ENCODE measurements around the gene KCNMB2. TPM values are rescaled to one million over a fixed set of nuclear protein-coding genes. Genes with fewer than 3 reads are reported as not detected.

KCNMB2 gene
- total RNA-seq = not detected

- POLR2A ChIA-PET = no interaction called here
- Mint-ChIP-seq H3K36me3 (ENCODE audit: low read depth) (no peaks in the 10 kb centered on the region), H3K27me3 (peaks cover 23% of the 10 kb centered on the region), H3K4me3 (no peak within 1 kb of the TSS), H3K9me3 (no peaks in the 10 kb centered on the region), H3K4me1 (no peaks in the 10 kb centered on the region), H3K27ac (no peak within 1 kb of the TSS)
- CTCF ChIA-PET = no interaction called here
- DNase-seq = no peak
Observed at GRCh38 chr3:178536211-178537079, at the start of gene KCNMB2. KCNMB2 (plus strand) TSS chr3:178536436.

- ChIA-PET POLR2A (no interaction called here), CTCF (no interaction called here)
- Mint-ChIP-seq H3K4me1 (no peaks in the 10 kb centered on the region), H3K27me3 (no peaks in the 10 kb centered on the region), H3K27ac (no peak overlapping the region), H3K4me3 (no peak overlapping the region), H3K9me3 (no peaks in the 10 kb centered on the region), H3K36me3 (ENCODE audit: low read depth) (no peaks in the 10 kb centered on the region)
- DNase-seq = no peak
Observed at GRCh38 chr3:178486903-178487302, 49.3 kb upstream of the KCNMB2 start.

GRCh38 chr3:178487752-178488151 is 48.5 kb upstream of the KCNMB2 start:
- CTCF ChIA-PET = no interaction called here
- no peaks in the 10 kb centered on the region for H3K4me1 Mint-ChIP-seq
- no peaks in the 10 kb centered on the region for H3K36me3 Mint-ChIP-seq (ENCODE audit: low read depth)
- DNase-seq = no peak
- POLR2A ChIA-PET = no interaction called here
- H3K27me3 Mint-ChIP-seq = no peaks in the 10 kb centered on the region
- no peak overlapping the region for H3K27ac Mint-ChIP-seq
- no peak overlapping the region for H3K4me3 Mint-ChIP-seq
- no peaks in the 10 kb centered on the region for H3K9me3 Mint-ChIP-seq

GRCh38 chr3:178491751-178492150 is 44.5 kb upstream of the KCNMB2 start:
- ChIA-PET CTCF (no interaction called here), POLR2A (no interaction called here)
- no peak overlapping the region for H3K27ac Mint-ChIP-seq
- H3K36me3 Mint-ChIP-seq (ENCODE audit: low read depth) = no peaks in the 10 kb centered on the region
- no peaks in the 10 kb centered on the region for H3K4me1 Mint-ChIP-seq
- no peak for DNase-seq
- peaks cover 2% of the 10 kb centered on the region for H3K9me3 Mint-ChIP-seq
- H3K4me3 Mint-ChIP-seq = no peak overlapping the region
- H3K27me3 Mint-ChIP-seq = no peaks in the 10 kb centered on the region

- Mint-ChIP-seq H3K4me3 (no peak overlapping the region), H3K27me3 (no peaks in the 10 kb centered on the region), H3K27ac (no peak overlapping the region), H3K36me3 (ENCODE audit: low read depth) (no peaks in the 10 kb centered on the region), H3K4me1 (no peaks in the 10 kb centered on the region), H3K9me3 (peaks cover 2% of the 10 kb centered on the region)
- ChIA-PET POLR2A (no interaction called here), CTCF (no interaction called here)
- no peak for DNase-seq
Observed at GRCh38 chr3:178492491-178492890, 43.7 kb upstream of the KCNMB2 start.

- CTCF ChIA-PET = no interaction called here
- no peaks in the 10 kb centered on the region for H3K27me3 Mint-ChIP-seq
- no peak overlapping the region for H3K4me3 Mint-ChIP-seq
- no peaks in the 10 kb centered on the region for H3K4me1 Mint-ChIP-seq
- DNase-seq = no peak
- H3K9me3 Mint-ChIP-seq = peaks cover 2% of the 10 kb centered on the region
- POLR2A ChIA-PET = no interaction called here
- no peak overlapping the region for H3K27ac Mint-ChIP-seq
- H3K36me3 Mint-ChIP-seq (ENCODE audit: low read depth) = no peaks in the 10 kb centered on the region
Observed at GRCh38 chr3:178494386-178494785, 41.9 kb upstream of the KCNMB2 start.

- POLR2A ChIA-PET = no interaction called here
Observed at GRCh38 chr3:178496911-178497310, 39.3 kb upstream of the KCNMB2 start.

GRCh38 chr3:178498871-178499270 is 37.4 kb upstream of the KCNMB2 start:
- CTCF ChIA-PET = no interaction called here
- no peak overlapping the region for H3K4me3 Mint-ChIP-seq
- no peaks in the 10 kb centered on the region for H3K27me3 Mint-ChIP-seq
- POLR2A ChIA-PET = no interaction called here
- no peaks in the 10 kb centered on the region for H3K36me3 Mint-ChIP-seq (ENCODE audit: low read depth)
- peaks cover 2% of the 10 kb centered on the region for H3K9me3 Mint-ChIP-seq
- H3K27ac Mint-ChIP-seq = no peak overlapping the region
- no peaks in the 10 kb centered on the region for H3K4me1 Mint-ChIP-seq
- DNase-seq = no peak

More at GRCh38 chr3:178496911-178497310, 39.3 kb upstream of the KCNMB2 start:
- Mint-ChIP-seq H3K27me3 (no peaks in the 10 kb centered on the region), H3K9me3 (peaks cover 2% of the 10 kb centered on the region), H3K4me3 (no peak overlapping the region), H3K4me1 (no peaks in the 10 kb centered on the region), H3K36me3 (ENCODE audit: low read depth) (no peaks in the 10 kb centered on the region), H3K27ac (no peak overlapping the region)
- CTCF ChIA-PET = no interaction called here
- no peak for DNase-seq

GRCh38 chr3:178500631-178501030 is 35.6 kb upstream of the KCNMB2 start:
- CTCF ChIA-PET = no interaction called here
- POLR2A ChIA-PET = no interaction called here
- no peak for DNase-seq
- H3K36me3 Mint-ChIP-seq (ENCODE audit: low read depth) = no peaks in the 10 kb centered on the region
- no peaks in the 10 kb centered on the region for H3K27me3 Mint-ChIP-seq
- H3K27ac Mint-ChIP-seq = no peak overlapping the region
- no peaks in the 10 kb centered on the region for H3K4me1 Mint-ChIP-seq
- H3K4me3 Mint-ChIP-seq = no peak overlapping the region
- H3K9me3 Mint-ChIP-seq = peaks cover 2% of the 10 kb centered on the region

GRCh38 chr3:178504128-178504527 is 32.1 kb upstream of the KCNMB2 start:
- POLR2A ChIA-PET = no interaction called here

GRCh38 chr3:178505832-178506231 is 30.4 kb upstream of the KCNMB2 start:
- Mint-ChIP-seq H3K4me3 (no peak overlapping the region), H3K27ac (no peak overlapping the region), H3K4me1 (no peaks in the 10 kb centered on the region), H3K9me3 (no peaks in the 10 kb centered on the region), H3K36me3 (ENCODE audit: low read depth) (no peaks in the 10 kb centered on the region), H3K27me3 (peaks cover 2% of the 10 kb centered on the region)
- DNase-seq = no peak
- CTCF ChIA-PET = no interaction called here
- POLR2A ChIA-PET = no interaction called here

More at GRCh38 chr3:178504128-178504527, 32.1 kb upstream of the KCNMB2 start:
- no peaks in the 10 kb centered on the region for H3K4me1 Mint-ChIP-seq
- no peak overlapping the region for H3K4me3 Mint-ChIP-seq
- no peaks in the 10 kb centered on the region for H3K9me3 Mint-ChIP-seq
- no peaks in the 10 kb centered on the region for H3K36me3 Mint-ChIP-seq (ENCODE audit: low read depth)
- H3K27me3 Mint-ChIP-seq = peaks cover 2% of the 10 kb centered on the region
- no peak overlapping the region for H3K27ac Mint-ChIP-seq
- CTCF ChIA-PET = no interaction called here
- no peak for DNase-seq

- H3K4me3 Mint-ChIP-seq = no peak overlapping the region
- H3K9me3 Mint-ChIP-seq = no peaks in the 10 kb centered on the region
- ChIA-PET POLR2A (no interaction called here), CTCF (interaction anchor here (1.5 kb wide), 1 partner anchor 8 kb away, joined by 3 read pairs; no protein-coding TSS in a partner anchor)
- no peaks in the 10 kb centered on the region for H3K4me1 Mint-ChIP-seq
- H3K36me3 Mint-ChIP-seq (ENCODE audit: low read depth) = no peaks in the 10 kb centered on the region
- DNase-seq = no peak
- H3K27ac Mint-ChIP-seq = no peak overlapping the region
- peaks cover 2% of the 10 kb centered on the region for H3K27me3 Mint-ChIP-seq
Observed at GRCh38 chr3:178507507-178508442, 28.5 kb upstream of the KCNMB2 start.

- POLR2A ChIA-PET = no interaction called here
- H3K27me3 Mint-ChIP-seq = peaks cover 2% of the 10 kb centered on the region
- H3K9me3 Mint-ChIP-seq = no peaks in the 10 kb centered on the region
- no peak for DNase-seq
- no peak overlapping the region for H3K27ac Mint-ChIP-seq
- H3K36me3 Mint-ChIP-seq (ENCODE audit: low read depth) = no peaks in the 10 kb centered on the region
- no peak overlapping the region for H3K4me3 Mint-ChIP-seq
- CTCF ChIA-PET = no interaction called here
- H3K4me1 Mint-ChIP-seq = no peaks in the 10 kb centered on the region
Observed at GRCh38 chr3:178508443-178508825, 27.8 kb upstream of the KCNMB2 start.

All from activated CD4-positive, alpha-beta T cell treated with anti-CD3 and anti-CD28 coated beads, Interleukin-2, amount 10 ng/mL, durations not matched to agents 7 days and 5 days (primary cell).